H1 (cell line): ENCODE measurements around the gene FCER1A. TPM values are rescaled to one million over a fixed set of nuclear protein-coding genes. Genes with fewer than 3 reads are reported as not detected.

Experiments
- KDM1A ChIP-seq: fragments of 200-600, 300-600 bp; sonication (generic); IDR thresholded peaks from 2 replicates; pipeline ENCODE4 v1.7.1; 2016; ENCODE audit warnings: mild to moderate bottlenecking, low read length, borderline replicate concordance
- MAFK ChIP-seq: IDR thresholded peaks from 2 replicates; pipeline ENCODE4 v1.6.1; 2012; ENCODE audit warnings: low read depth, mild to moderate bottlenecking, improper control_type of control experiment, low read length
- PHF8 ChIP-seq: fragments of 200-600 bp; sonication (generic); conservative IDR thresholded peaks from 2 replicates; pipeline ENCODE4 v1.7.1; 2012; ENCODE audit warnings: low read depth, mild to moderate bottlenecking, inconsistent platforms, low read length, moderate library complexity
- POLR2A ChIP-seq, 2 experiments: IDR thresholded peaks; 1 replicate in 1 of 2; 2 replicates in 1 of 2; pipeline ENCODE4 v1.6.1; 2011; ENCODE audit warnings: low read depth in 2 of 2, low read length in 2 of 2, mild to moderate bottlenecking in 2 of 2; ENCODE audit errors: control extremely low read depth in 1 of 2
- TAF7 ChIP-seq: optimal IDR thresholded peaks from 2 replicates; pipeline ENCODE3; 2011; ENCODE audit warnings: low read depth, mild to moderate bottlenecking, inconsistent platforms, low read length, moderate library complexity, borderline replicate concordance
- TBP ChIP-seq: IDR thresholded peaks from 2 replicates; pipeline ENCODE4 v1.6.1; 2011; ENCODE audit warnings: low read depth, low read length, improper control_type of control experiment
- polyA plus RNA-seq, 7 experiments: library from polyadenylated mRNA; depleted of rRNA in 3 of 7; stranded (reverse) in 5 of 7; unstranded in 2 of 7; fragments of >200 nt in 5 of 7; fragments of 200-250 nt in 2 of 7; gene quantifications; 1 replicate in 5 of 7; 2 replicates in 1 of 7; 4 replicates in 1 of 7; pipeline versions ENCODE4 v1.2.1 to v1.2.3, GENCODE V29; 2011 to 2013; ENCODE audit warnings: missing spikeins in 2 of 7, mixed read lengths in 2 of 7
- total RNA-seq: library from RNA; stranded (reverse); fragmentation: NEBNext Ultra II Directional; extraction: Animal tissue kit (Norgen Biotek cat#: 25700); gene quantifications from 2 replicates; pipeline ENCODE4 v1.2.1, GENCODE V29; 2021

FCER1A gene
- total and polyA plus RNA-seq, 2 of the 8 experiments (the other 6 are each of a cell fraction or from before 2014, with no cell fraction given), result not detected

DNA sequence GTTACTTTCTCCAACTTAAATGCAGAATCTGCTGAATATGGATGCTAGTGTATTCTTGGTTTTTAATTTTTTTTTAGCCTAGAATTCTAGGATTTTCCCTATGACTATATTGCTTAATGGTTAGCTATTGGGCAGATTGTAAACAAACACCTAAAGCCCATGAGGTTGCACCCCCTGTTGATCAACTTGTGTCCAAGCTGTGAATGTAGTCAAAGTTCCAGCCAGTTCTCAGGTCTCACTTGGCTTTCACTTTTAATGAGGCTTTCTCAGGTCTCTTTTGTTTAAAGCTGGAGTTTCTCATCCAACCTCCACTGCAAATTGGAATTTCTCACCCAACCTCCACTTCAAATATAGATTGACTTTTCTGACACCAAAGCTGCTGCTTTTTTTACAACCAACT, 35.9 kb downstream of the FCER1A start (continued):
- TF ChIP-seq KDM1A, result no peak
- TF ChIP-seq PHF8, result no peak
- TF ChIP-seq POLR2A (IDR thresholded peaks at IDR 0.05; ENCODE audit: control extremely low read depth in 1 of 2, low read depth in 2 of 2, low read length in 2 of 2), result no peak
- TF ChIP-seq TBP, result no peak
- TF ChIP-seq MAFK, result no peak
- TF ChIP-seq TAF7, result no peak
- TF ChIP-seq, all 59 proteins: peak for 0
